Measurements from ENCODE around the gene POLG. TPM values are rescaled to one million over a fixed set of nuclear protein-coding genes. Genes with fewer than 3 reads are reported as not detected.
A peak's percentile ranks its signal among the peaks of the same experiment; 100 is the strongest.

POLG gene
- total and polyA plus RNA-seq, 2 of the 4 experiments (the other 2 are of a cell fraction): 19.9 to 30.6 TPM

- intact Hi-C loops (cut with micrococcal nuclease): loop anchor here (10.0 kb wide), 2 partner anchors 252 to 402 kb away; no protein-coding TSS in a partner anchor
- Histone ChIP-seq H3K27me3 (ENCODE audit: control insufficient read depth, insufficient read depth, low read length) (no peaks in the 10 kb centered on the region), H3K36me3 (ENCODE audit: control insufficient read depth, insufficient read depth, low read length) (peaks cover 4% of the 10 kb centered on the region), H2AFZ (replicated peaks; ENCODE audit: low read length, poor library complexity) (no peak overlapping the region), H3K27ac (ENCODE audit: insufficient read depth, low read length) (peak overlapping the region; percentile 23; the same call in 1 of the 2 replicates), H3K9ac (ENCODE audit: low read depth, low read length) (no peak overlapping the region), H4K20me1 (ENCODE audit: insufficient read depth, low read length) (no peaks in the 10 kb centered on the region), H4K5ac (ENCODE audit: low read depth, low read length) (no peak overlapping the region), H2BK120ac (ENCODE audit: low read depth, low read length) (no peak overlapping the region), H3K4me1 (ENCODE audit: control insufficient read depth, insufficient read depth, low read length) (peaks cover 7% of the 10 kb centered on the region; the same call in 1 of the 2 replicates), H2AK5ac (ENCODE audit: low read depth, low read length) (no peak overlapping the region), H3K4ac (ENCODE audit: low read depth, low read length) (no peak overlapping the region), H3K79me1 (ENCODE audit: low read depth in 1 of 2, low read length in 2 of 2) (no peaks in the 10 kb centered on the region), H3K14ac (replicated peaks; ENCODE audit: low read depth, low read length) (no peak overlapping the region), H3K4me3 (ENCODE audit: insufficient read depth, low read depth, low read length) (no peak overlapping the region), H3K9me3 (ENCODE audit: control insufficient read depth, insufficient read depth, low read length) (peaks cover 2% of the 10 kb centered on the region; the same call in 1 of the 2 replicates), H2AK9ac (replicated peaks; ENCODE audit: low read depth, low read length, poor library complexity) (peak overlapping the region; percentile 68), H2BK20ac (ENCODE audit: low read depth, low read length) (no peak overlapping the region), H4K91ac (ENCODE audit: insufficient read depth, low read depth, low read length) (no peak overlapping the region), H3K23ac (ENCODE audit: low read depth, low read length) (no peak overlapping the region), H3K4me2 (ENCODE audit: low read depth, low read length) (no peak overlapping the region; the same call in 1 of the 2 replicates), H4K8ac (ENCODE audit: low read depth in 2 of 2, low read length in 2 of 2) (no peak overlapping the region; a peak in 1 of 4 replicates), H2BK5ac (ENCODE audit: low read depth, low read length, poor library complexity, severe bottlenecking) (peak overlapping the region; percentile 72), H3K18ac (ENCODE audit: low read depth, low read length) (peak overlapping the region; percentile 17; the same call in 1 of the 2 replicates), H2BK15ac (ENCODE audit: low read depth, low read length) (no peak overlapping the region), H3K9me1 (ENCODE audit: insufficient read depth, low read length) (no peaks in the 10 kb centered on the region; the same call in 1 of the 2 replicates), H3K56ac (ENCODE audit: extremely low read depth, insufficient read depth, low read length) (no peak overlapping the region)
- BruUV-seq (replicated peaks): no TSS peak
- ChIA-PET POLR2A (ENCODE audit: unreplicated experiment) (no interaction called here), CTCF (interaction anchor here (1.3 kb wide), 1 partner anchor 100 kb away, joined by 4 read pairs; no protein-coding TSS in a partner anchor)
- in situ Hi-C loops (cut with MboI; ENCODE audit: low sequenced_read_pairs): no loop called here
- 0 out of 2 replicates have a peak, but pooled peaks have one; percentile 43 for TF ChIP-seq FOS (IDR thresholded peaks at IDR 0.05; ENCODE audit: low read depth, low read length)
- TF ChIP-seq POLR2A (IDR thresholded peaks at IDR 0.05; ENCODE audit: low read depth, low read length): no peak
- ATAC-seq (ENCODE audit: low read depth) (peak; percentile 78), DNase-seq (peak; percentile 66)
- dilution Hi-C loops (cut with HindIII; ENCODE audit: low sequenced_read_pairs, unreplicated experiment): no loop called here
- whole genome bisulfite sequencing, 2 experiments (ENCODE audit: extremely low coverage in 2 of 2, insufficient read length in 1 of 2): no CpG with 5 or more reads among the region's 2 CpGs
Observed at GRCh38 chr15:89307046-89307587, 27.5 kb downstream of the POLG start.

All from IMR-90 (cell line).